ENCODE data around the gene DDI2. TPM values are rescaled to one million over a fixed set of nuclear protein-coding genes. Genes with fewer than 3 reads are reported as not detected.

DDI2 gene
- total RNA-seq, 3 donors from 2014 or later, result 69.2 to 77.4 (median 71.0) TPM

DNA sequence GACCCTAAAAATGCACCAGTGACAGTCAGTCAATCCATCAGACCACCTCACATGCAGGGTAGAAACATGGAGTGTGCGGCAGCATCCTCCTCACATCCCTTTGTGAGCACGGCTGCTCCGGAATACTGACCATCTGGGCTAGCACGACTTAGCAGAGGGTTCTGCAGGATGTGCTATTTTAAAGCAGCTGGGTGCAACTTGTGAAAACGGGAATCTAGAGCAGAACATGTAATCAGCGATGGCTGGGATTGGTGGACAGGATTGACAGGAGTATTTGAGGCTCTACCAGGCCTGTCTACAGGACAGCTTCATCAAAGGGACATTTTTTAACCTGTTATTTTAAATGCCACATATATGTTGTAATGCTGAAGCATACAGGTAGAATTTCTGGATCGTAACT is 50.1 kb downstream of the DDI2 start:
- no peak overlapping the region for H3K27ac ChIP-seq
- intact Hi-C loops (cut with DNase I; ENCODE audit: low total_unique reads), result no loop called here

DNA sequence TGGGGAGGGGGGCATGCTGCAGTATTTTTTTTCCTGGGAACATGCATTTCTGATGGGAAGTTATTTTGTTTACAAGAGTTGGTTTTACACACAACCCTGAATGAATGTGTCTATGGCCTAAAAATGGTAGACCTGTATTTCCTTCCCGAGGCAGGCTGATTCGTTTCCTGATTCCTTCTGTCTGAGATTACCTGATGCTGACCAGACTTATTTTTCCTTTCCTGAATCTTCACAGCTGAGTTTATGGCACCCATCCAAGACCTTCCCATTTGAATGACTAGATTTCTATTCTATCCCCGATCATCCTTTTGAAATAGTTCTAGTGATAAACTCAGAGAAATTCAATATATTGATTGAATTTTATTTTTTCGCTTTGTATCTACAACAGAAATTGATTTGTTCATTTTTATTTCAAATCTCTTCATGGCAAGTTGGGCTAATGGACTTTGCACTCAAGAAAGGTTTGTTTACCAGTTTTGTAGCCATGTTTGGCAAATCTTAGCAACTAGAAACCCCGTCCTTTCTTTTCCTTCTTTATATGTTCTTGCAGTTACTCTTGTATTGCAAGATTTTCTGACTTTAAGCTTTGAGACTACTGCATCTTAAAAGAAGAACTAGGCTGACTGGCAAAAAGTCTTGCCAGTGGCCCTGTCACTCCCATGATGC is 51.0 kb downstream of the DDI2 start:
- no peaks in the 10 kb centered on the region for H3K27me3 ChIP-seq

More for the DNA sequence above, 50.1 kb downstream of the DDI2 start:
- Histone ChIP-seq H3K9me3 (no peaks in the 10 kb centered on the region), H3K4me3 (no peak overlapping the region), H3K36me3 (no peaks in the 10 kb centered on the region), H3K27me3 (no peaks in the 10 kb centered on the region), H3K4me1 (no peaks in the 10 kb centered on the region)
- TF ChIP-seq POLR2AphosphoS5 (IDR thresholded peaks at IDR 0.05) (no peak), POLR2A (IDR thresholded peaks at IDR 0.05) (no peak)
- TF ChIP-seq, protein P1, sequence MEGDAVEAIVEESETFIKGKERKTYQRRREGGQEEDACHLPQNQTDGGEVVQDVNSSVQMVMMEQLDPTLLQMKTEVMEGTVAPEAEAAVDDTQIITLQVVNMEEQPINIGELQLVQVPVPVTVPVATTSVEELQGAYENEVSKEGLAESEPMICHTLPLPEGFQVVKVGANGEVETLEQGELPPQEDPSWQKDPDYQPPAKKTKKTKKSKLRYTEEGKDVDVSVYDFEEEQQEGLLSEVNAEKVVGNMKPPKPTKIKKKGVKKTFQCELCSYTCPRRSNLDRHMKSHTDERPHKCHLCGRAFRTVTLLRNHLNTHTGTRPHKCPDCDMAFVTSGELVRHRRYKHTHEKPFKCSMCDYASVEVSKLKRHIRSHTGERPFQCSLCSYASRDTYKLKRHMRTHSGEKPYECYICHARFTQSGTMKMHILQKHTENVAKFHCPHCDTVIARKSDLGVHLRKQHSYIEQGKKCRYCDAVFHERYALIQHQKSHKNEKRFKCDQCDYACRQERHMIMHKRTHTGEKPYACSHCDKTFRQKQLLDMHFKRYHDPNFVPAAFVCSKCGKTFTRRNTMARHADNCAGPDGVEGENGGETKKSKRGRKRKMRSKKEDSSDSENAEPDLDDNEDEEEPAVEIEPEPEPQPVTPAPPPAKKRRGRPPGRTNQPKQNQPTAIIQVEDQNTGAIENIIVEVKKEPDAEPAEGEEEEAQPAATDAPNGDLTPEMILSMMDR (IDR thresholded peaks at IDR 0.05), result no peak
- no peak for DNase-seq (ENCODE audit: low spot score in 2 of 2)

DNA sequence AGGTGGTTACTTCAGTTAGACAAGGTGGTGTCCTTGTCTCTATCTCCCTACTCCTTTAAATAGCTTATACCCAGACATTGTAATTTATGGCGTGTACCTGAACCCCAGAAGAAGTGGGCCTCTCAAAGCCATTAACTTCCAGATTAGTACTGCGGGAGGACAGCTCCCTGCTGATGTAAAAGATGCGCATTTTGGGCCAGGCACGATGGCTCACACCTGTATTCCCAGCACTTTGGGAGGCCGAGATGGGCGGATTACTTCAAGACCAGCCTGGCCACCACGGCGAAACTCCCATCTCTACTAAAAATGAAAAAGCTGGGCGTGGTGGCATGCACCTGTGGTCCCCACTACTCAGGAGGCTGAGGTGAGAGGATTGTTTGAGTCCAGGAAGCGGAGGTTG is 51.8 kb downstream of the DDI2 start:
- DNase-seq (ENCODE audit: low spot score in 2 of 2), result no peak
- TF ChIP-seq, protein P1 (IDR thresholded peaks at IDR 0.05), result no peak
- TF ChIP-seq POLR2AphosphoS5 (IDR thresholded peaks at IDR 0.05), result no peak
- TF ChIP-seq POLR2A (IDR thresholded peaks at IDR 0.05), result no peak
- H3K27ac ChIP-seq, result no peak overlapping the region
- no peaks in the 10 kb centered on the region for H3K27me3 ChIP-seq
- no peaks in the 10 kb centered on the region for H3K9me3 ChIP-seq
- H3K4me3 ChIP-seq, result no peak overlapping the region
- H3K4me1 ChIP-seq, result no peaks in the 10 kb centered on the region
- no peaks in the 10 kb centered on the region for H3K36me3 ChIP-seq
- intact Hi-C loops (cut with DNase I; ENCODE audit: low total_unique reads), result no loop called here

More for the DNA sequence above, 51.0 kb downstream of the DDI2 start:
- no peaks in the 10 kb centered on the region for H3K4me1 ChIP-seq
- H3K36me3 ChIP-seq, result no peaks in the 10 kb centered on the region
- TF ChIP-seq POLR2AphosphoS5 (IDR thresholded peaks at IDR 0.05) (no peak), POLR2A (IDR thresholded peaks at IDR 0.05) (no peak)
- TF ChIP-seq, protein P1 (IDR thresholded peaks at IDR 0.05), result no peak
- intact Hi-C loops (cut with DNase I; ENCODE audit: low total_unique reads), result no loop called here
- H3K9me3 ChIP-seq, result no peaks in the 10 kb centered on the region
- no peak for DNase-seq (ENCODE audit: low spot score in 2 of 2)
- no peak overlapping the region for H3K4me3 ChIP-seq
- H3K27ac ChIP-seq, result no peak overlapping the region

DNA sequence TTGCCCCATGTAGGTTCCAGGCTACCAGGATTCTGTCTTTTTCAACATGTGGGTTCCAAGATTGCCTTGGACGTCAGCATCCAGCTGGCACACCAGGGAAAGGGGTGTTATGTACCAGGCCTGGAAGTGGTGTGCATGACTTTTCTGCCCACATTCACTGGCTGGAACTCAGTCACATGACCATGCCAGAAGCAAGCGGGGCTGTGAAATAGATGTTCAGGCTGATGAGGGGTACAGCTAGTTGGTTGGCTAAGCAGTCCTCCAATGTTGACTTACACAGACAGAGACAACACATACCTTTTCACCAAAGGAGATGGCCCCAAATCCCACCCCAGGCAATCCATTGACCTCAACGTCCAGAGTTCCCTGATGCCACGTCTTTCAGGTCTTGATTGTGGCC is 52.6 kb downstream of the DDI2 start:
- Histone ChIP-seq H3K4me3 (no peak overlapping the region), H3K4me1 (no peaks in the 10 kb centered on the region), H3K27me3 (no peaks in the 10 kb centered on the region), H3K9me3 (no peaks in the 10 kb centered on the region), H3K36me3 (no peaks in the 10 kb centered on the region), H3K27ac (no peak overlapping the region)
- DNase-seq (ENCODE audit: low spot score in 2 of 2), result no peak
- TF ChIP-seq POLR2AphosphoS5 (IDR thresholded peaks at IDR 0.05) (no peak), POLR2A (IDR thresholded peaks at IDR 0.05) (no peak)
- intact Hi-C loops (cut with DNase I; ENCODE audit: low total_unique reads), result no loop called here

DNA sequence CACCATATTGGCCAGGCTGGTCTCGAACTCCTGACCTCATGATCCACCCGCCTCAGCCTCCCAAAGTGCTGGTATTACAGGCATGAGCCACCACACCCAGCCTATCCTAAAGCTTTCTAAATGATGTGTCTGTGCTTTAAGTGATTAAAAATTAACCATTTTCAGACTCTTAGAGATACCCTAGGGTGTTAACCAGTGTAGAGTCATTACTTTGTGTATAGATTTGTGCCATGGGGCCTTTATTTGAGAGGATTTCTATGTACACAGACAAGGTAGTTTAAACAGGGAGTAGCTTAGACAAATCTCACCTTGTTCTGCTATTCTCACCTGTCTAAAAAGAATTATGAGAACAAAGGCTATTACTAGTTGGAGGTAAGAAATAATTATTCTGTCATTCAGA is 54.2 kb downstream of the DDI2 start:
- Histone ChIP-seq H3K27me3 (no peaks in the 10 kb centered on the region), H3K9me3 (no peaks in the 10 kb centered on the region), H3K27ac (no peak overlapping the region), H3K4me1 (no peaks in the 10 kb centered on the region), H3K36me3 (no peaks in the 10 kb centered on the region), H3K4me3 (no peak overlapping the region)
- intact Hi-C loops (cut with DNase I; ENCODE audit: low total_unique reads), result no loop called here
- DNase-seq (ENCODE audit: low spot score in 2 of 2), result no peak
- TF ChIP-seq POLR2A (IDR thresholded peaks at IDR 0.05), result no peak
- no peak for TF ChIP-seq POLR2AphosphoS5 (IDR thresholded peaks at IDR 0.05)
- TF ChIP-seq, protein P1 (IDR thresholded peaks at IDR 0.05), result no peak

All from breast epithelium (tissue), 4 donors.